ENCODE results near the gene TBX15.

- no peak for TF ChIP-seq CTCF (IDR thresholded peaks at IDR 0.05; ENCODE audit: low read length)
- TF ChIP-seq EZH2 (optimal IDR thresholded peaks at IDR 0.05; ENCODE audit: low read depth, low read length) = no peak
- TF ChIP-seq EZH2phosphoT487 (IDR thresholded peaks at IDR 0.05; ENCODE audit: low read length) = no peak
Observed at GRCh38 chr1:118866330-118866729, 121.8 kb downstream of the TBX15 start.
